HL-60 (cell line): ENCODE measurements around the gene FANCE.
"Not testable (repeated sequence)": the region's sequence is repeated elsewhere in the genome, so short reads cannot be mapped to it uniquely, and the experiment has no call there.

Source experiments
- DNase-seq, 2 experiments: peaks; one replicate each; pipeline ENCODE4 v3.0.0-alpha.2; 2010 to 2020; ENCODE audit warnings: low read depth in 1 of 2, low spot score in 1 of 2
- H3K27ac ChIP-seq: fragments of 250-450 bp; sonication (Bioruptor Pico); replicated peaks from 2 replicates; pipeline ENCODE4 v1.5.1; 2020; ENCODE audit warnings: mild to moderate bottlenecking, moderate library complexity
- H3K27me3 ChIP-seq: fragments of 250-450 bp; sonication (Bioruptor Pico); 2 replicates; pipeline ENCODE4 v1.5.1; 2021; ENCODE audit warnings: mild to moderate bottlenecking, moderate library complexity; ENCODE audit not compliant: insufficient read depth, poor library complexity, severe bottlenecking
- H3K4me3 ChIP-seq: replicated peaks from 2 replicates; pipeline ENCODE4 v1.5.1; 2011; ENCODE audit warnings: mild to moderate bottlenecking, control low read depth, low read length; ENCODE audit not compliant: insufficient read depth
- GABPA ChIP-seq: IDR thresholded peaks from 2 replicates; pipeline ENCODE4 v1.6.1; 2012; ENCODE audit warnings: low read depth
- POLR2AphosphoS5 ChIP-seq: IDR thresholded peaks from 2 replicates; pipeline ENCODE4 v1.6.1; 2012; ENCODE audit warnings: low read depth
- SPI1 ChIP-seq: IDR thresholded peaks from 2 replicates; pipeline ENCODE4 v1.6.1; 2012; ENCODE audit warnings: low read depth, mild to moderate bottlenecking, borderline replicate concordance
- TF ChIP-seq, protein P1 (sequence below): IDR thresholded peaks from one replicate; pipeline ENCODE4 v1.5.1; 2011; ENCODE audit warnings: low read length, control low read depth, inconsistent platforms; ENCODE audit not compliant: insufficient read depth
- TF ChIP-seq, protein P2 (sequence below): IDR thresholded peaks from 2 replicates; pipeline ENCODE4 v1.6.1; 2012; ENCODE audit warnings: low read depth; ENCODE audit not compliant: insufficient replicate concordance

The FANCE gene

GRCh38 chr6:35436071-35436857 is 15.9 kb upstream of the FANCE start:
- DNase-seq, result no peak
- TF ChIP-seq, protein P1, sequence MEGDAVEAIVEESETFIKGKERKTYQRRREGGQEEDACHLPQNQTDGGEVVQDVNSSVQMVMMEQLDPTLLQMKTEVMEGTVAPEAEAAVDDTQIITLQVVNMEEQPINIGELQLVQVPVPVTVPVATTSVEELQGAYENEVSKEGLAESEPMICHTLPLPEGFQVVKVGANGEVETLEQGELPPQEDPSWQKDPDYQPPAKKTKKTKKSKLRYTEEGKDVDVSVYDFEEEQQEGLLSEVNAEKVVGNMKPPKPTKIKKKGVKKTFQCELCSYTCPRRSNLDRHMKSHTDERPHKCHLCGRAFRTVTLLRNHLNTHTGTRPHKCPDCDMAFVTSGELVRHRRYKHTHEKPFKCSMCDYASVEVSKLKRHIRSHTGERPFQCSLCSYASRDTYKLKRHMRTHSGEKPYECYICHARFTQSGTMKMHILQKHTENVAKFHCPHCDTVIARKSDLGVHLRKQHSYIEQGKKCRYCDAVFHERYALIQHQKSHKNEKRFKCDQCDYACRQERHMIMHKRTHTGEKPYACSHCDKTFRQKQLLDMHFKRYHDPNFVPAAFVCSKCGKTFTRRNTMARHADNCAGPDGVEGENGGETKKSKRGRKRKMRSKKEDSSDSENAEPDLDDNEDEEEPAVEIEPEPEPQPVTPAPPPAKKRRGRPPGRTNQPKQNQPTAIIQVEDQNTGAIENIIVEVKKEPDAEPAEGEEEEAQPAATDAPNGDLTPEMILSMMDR, result no peak
- TF ChIP-seq, protein P2, sequence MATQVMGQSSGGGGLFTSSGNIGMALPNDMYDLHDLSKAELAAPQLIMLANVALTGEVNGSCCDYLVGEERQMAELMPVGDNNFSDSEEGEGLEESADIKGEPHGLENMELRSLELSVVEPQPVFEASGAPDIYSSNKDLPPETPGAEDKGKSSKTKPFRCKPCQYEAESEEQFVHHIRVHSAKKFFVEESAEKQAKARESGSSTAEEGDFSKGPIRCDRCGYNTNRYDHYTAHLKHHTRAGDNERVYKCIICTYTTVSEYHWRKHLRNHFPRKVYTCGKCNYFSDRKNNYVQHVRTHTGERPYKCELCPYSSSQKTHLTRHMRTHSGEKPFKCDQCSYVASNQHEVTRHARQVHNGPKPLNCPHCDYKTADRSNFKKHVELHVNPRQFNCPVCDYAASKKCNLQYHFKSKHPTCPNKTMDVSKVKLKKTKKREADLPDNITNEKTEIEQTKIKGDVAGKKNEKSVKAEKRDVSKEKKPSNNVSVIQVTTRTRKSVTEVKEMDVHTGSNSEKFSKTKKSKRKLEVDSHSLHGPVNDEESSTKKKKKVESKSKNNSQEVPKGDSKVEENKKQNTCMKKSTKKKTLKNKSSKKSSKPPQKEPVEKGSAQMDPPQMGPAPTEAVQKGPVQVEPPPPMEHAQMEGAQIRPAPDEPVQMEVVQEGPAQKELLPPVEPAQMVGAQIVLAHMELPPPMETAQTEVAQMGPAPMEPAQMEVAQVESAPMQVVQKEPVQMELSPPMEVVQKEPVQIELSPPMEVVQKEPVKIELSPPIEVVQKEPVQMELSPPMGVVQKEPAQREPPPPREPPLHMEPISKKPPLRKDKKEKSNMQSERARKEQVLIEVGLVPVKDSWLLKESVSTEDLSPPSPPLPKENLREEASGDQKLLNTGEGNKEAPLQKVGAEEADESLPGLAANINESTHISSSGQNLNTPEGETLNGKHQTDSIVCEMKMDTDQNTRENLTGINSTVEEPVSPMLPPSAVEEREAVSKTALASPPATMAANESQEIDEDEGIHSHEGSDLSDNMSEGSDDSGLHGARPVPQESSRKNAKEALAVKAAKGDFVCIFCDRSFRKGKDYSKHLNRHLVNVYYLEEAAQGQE, result no peak
- no peak for TF ChIP-seq SPI1
- no peak for TF ChIP-seq POLR2AphosphoS5
- no peak for TF ChIP-seq GABPA

DNA sequence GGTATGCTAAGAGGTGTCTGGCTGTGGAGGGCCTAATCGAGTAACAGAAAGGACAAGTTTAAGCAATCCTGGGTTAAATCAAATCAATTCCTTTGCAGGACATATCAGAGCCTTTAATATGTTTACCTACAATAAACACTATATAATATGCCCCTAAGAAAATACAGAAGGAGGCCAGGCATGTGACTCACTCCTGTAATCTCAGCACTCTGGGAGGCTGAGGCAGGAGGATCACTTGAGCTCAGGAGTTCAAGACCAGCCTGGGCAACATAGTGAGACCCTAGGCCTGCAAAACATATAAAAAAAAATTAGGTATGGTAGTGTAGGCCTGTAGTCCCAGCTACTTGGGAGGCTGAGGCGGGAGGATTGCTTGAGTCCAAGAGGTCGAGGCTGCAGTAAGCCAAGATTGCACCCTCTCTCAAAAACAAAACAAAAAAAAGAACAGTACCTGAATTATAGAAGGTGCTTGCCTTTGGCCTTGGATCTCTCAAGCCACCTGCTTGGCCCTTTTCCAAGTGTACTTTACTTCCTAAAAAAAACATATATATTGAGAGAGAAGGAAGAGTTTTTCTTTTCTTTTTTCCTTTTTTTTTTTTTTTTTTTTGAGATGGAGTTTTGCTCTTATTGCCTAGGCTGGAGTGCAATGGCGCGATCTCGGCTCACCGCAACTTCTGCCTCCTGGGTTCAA is 13.6 kb upstream of the FANCE start:
- not testable (repeated sequence) for H3K4me3 ChIP-seq, H3K27ac ChIP-seq, DNase-seq, H3K27me3 ChIP-seq

More at GRCh38 chr6:35436071-35436857, 15.9 kb upstream of the FANCE start:
- H3K4me3 ChIP-seq, result no peak overlapping the region
- no peaks in the 10 kb centered on the region for H3K27me3 ChIP-seq
- no peak overlapping the region for H3K27ac ChIP-seq

DNA sequence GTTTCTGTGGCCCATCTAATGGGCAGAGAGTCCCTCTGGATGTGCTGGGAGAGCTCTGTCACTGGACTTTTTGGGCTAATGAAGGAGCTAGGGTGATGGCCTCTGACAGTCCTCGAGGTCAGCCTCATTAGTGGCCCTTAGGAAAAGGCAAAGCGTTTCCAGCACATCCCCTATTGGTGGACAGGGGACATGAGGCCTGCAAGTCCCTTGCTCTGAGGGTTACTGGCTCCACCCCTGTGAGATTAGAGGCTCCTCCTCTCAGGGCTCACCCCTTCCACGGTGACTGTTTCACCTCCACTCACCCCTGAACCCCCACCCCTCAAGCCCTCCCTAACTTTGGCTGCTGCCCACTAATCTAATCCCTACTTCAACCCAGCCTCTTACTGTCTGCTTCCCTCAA is 12.8 kb upstream of the FANCE start:
- Histone ChIP-seq H3K27ac (no peak overlapping the region), H3K4me3 (no peak overlapping the region), H3K27me3 (no peaks in the 10 kb centered on the region)
- TF ChIP-seq GABPA, result no peak
- TF ChIP-seq, protein P2, result no peak
- DNase-seq, result no peak

- DNase-seq, result no peak
- H3K27me3 ChIP-seq, result no peaks in the 10 kb centered on the region
- H3K27ac ChIP-seq, result no peak overlapping the region
- no peak overlapping the region for H3K4me3 ChIP-seq
- TF ChIP-seq, protein P1, result no peak
- TF ChIP-seq SPI1 (no peak), GABPA (no peak), POLR2AphosphoS5 (no peak)
- TF ChIP-seq, protein P2, result no peak
Observed at GRCh38 chr6:35441205-35441604, 10.9 kb upstream of the FANCE start.
